HG02943 (cell line): ENCODE results near the gene PTPRN2.
"Not testable (repeated sequence)": the region's sequence is repeated elsewhere in the genome, so short reads cannot be mapped to it uniquely, and the experiment has no call there.

Experiments used
- ATAC-seq: cut with Tn5 transposase; IDR thresholded peaks from one replicate; pipeline ENCODE4 v1.9.1; 2021; ENCODE audit warnings: mild to moderate bottlenecking, low read depth, moderate library complexity; ENCODE audit not compliant: unreplicated experiment

PTPRN2 gene

GRCh38 chr7:158475036-158475678 is 112.5 kb downstream of the PTPRN2 start:
- ATAC-seq: no peak

- no peak for ATAC-seq
Observed at GRCh38 chr7:158474488-158474887, 113.1 kb downstream of the PTPRN2 start.

DNA sequence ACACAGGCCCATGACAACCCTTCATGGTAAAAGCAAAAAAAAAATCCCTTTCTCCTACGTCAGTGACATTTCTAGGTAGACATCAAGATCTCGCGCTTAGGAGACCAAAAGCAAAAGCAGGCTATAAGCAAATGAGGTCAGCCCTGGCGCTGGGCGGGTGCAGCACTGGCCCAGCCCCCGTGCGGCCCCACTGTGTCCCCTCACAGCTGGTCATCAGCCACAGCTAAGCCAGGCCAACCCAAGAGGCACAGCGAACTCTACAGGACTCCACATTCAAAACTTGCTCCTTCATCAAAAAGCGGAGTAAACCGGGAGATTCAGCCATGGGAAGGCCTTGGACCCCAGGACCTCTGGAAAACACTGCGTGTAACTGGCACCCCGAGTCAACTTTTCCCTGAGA is 113.7 kb downstream of the PTPRN2 start:
- no peak for ATAC-seq

DNA sequence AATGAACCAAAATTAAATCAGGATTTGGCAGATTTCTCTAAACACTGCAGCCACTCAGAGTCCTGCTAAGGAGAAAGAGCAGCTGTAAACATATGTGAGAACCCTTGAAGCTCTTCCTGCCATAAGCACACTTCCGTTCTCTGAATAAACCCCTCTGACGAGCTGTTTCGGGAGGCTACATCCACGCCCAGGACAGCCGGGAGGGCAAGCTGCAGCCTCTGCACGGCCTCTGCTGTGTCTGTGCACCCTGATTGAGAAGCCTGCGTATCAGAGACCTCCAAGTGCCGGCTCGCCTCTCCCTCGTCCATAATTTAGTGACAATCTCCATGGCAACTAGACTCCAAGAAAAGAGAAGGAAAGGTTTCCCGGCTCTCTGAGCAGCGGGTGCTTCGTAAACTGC is 114.4 kb downstream of the PTPRN2 start:
- no peak for ATAC-seq

DNA sequence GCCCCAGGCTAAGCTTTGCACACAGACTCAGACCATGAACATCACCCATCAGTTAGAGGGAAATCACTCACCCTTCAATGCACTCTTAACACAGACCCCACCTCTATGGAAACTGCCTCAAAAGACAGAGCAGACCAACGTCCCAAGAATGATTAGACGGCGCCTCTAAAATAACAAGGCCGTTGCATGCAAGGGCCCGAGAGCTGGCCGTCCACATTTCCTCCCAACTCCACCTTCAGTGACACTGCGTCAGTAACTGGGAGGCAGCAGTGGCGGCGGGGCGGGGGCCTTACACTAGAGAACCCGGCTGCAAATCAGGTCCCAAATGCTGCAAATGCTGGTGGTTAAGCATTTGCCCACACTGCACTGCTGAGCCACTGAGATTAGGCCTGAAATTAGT is 115.0 kb downstream of the PTPRN2 start:
- ATAC-seq: no peak

- no peak for ATAC-seq
Observed at GRCh38 chr7:158471716-158472115, 115.9 kb downstream of the PTPRN2 start.

DNA sequence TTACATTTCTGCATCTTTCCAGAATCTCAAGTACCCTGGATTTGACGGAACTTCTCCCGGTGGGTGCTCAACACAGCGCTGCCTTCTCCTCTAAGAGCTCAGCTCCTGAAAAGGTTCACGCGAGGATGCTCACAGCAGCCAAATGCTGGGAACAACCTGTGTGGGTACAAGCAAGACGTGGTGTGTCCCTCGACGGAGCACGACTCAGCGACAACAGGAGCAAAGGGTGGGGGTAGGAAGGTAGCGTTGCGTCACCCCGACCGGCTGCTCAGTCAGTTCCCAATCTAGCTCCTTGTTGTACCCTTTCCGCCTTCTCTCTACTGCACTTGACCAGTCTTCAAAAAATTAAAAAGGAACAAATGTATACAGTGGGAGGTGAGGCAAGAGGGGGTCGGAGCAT is 117.3 kb downstream of the PTPRN2 start:
- ATAC-seq: no peak

DNA sequence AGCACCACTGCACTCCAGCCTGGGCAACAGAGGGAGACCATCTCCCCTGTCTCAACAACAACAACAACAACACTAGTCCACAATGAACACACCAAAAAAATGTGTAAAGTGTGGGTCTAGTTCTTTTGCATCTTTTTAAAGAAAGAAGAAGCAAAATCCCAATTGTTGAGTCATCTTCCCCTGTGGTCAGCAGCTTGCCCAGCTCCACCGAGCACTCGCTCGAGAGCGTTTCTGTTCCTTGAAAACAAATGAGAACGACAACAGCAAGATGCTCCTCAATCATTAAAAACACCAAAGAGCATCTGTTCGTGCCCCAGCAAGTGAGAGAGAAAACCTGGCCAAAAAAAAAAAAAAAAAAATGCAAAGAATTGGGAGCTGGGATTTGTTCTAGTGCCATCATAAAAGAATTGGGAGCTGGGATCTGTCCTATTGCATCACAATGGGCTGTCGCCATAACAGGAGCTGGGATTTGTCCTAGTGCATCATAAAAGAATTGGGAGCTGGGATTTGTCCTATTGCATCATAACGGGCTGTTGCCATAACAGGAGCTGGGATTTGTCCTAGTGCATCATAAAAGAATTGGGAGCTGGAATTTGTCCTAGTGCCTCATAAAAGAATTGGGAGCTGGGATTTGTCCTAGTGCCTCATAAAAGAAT is 118.1 kb downstream of the PTPRN2 start:
- no peak for ATAC-seq

- ATAC-seq: no peak
Observed at GRCh38 chr7:158468700-158469296, 118.8 kb downstream of the PTPRN2 start.

DNA sequence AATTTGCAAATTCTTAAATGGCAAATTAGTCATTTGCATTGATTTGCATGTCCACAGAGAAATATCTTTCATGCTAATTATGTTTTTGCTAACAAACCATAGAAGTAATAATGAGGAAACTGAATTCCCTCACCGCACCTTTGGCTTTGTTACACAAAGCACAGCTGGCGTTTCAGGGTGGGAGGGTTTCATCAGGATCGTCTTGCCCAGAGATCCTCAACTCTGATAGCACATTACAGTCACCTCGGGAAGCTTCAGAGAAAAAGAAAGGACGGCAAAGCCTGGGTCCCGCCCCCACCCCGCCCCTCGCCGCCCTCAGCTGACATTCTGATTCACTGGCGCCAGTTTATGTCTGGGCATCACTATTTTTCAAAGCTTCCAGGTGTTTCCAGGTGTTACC is 119.4 kb downstream of the PTPRN2 start:
- ATAC-seq: no peak

GRCh38 chr7:158467562-158467961 is 120.1 kb downstream of the PTPRN2 start:
- no peak for ATAC-seq

- no peak for ATAC-seq
Observed at GRCh38 chr7:158463317-158463716, 124.3 kb downstream of the PTPRN2 start.

DNA sequence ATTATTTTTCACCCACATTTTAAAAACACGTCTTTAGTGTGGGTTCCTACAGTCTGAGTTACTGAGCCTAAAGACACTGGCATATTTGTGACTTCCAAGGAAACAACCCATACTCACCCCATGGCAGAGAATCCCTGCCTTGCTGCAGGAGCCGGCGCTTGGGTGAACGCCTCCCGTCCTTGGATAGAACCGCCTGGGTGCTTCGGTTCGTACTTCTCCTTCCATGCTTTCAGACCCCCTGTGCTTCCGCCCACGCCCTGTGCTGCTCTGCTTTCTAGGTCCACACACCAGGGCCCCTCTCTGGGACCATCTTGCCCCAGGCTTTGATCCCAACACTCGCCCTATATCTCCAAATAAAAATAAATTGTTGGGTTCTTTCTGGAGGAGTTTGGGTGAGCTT is 125.8 kb downstream of the PTPRN2 start:
- ATAC-seq: no peak

DNA sequence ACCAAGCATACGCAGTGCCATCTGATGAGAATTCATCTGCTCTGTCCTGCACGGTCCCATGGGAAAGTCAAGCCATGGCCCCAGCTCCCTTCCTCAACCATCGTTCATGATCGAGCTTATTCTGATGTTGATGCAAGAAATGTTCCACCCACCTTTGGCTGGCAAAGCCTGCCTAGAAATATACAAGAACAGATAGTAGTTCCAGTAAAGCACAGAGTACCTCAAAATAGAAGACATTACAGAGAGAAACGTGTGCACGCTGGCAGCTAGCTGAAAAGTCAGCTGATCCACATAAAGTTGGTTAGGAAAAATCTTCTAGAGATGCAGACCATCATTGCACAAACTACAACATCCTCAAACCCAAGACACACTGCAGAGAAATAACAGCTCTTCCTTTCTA is 127.0 kb downstream of the PTPRN2 start:
- ATAC-seq: no peak

GRCh38 chr7:158458716-158459282 is 128.8 kb downstream of the PTPRN2 start:
- no peak for ATAC-seq

DNA sequence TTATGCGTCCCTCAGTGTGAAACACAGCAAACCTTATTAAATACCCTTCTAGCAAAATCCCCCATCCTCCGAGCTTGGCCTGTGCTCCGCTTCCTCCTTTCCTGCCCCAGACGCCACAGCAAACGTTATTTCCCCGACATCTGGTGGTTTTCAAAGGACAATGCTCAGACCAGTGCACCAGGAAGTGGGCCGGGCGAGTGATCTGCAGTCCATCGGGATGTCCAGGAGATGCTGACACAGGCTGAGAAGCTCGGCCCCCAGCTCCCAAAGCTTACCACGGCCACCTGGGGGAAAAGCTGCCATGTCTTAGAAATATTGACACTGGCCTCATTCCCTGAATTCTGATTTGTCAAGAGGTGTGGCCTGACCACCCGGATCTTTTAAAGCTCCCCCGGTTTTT is 129.5 kb downstream of the PTPRN2 start:
- no peak for ATAC-seq

GRCh38 chr7:158457586-158457985 is 130.0 kb downstream of the PTPRN2 start:
- not testable (repeated sequence) for ATAC-seq

- ATAC-seq: no peak
Observed at GRCh38 chr7:158454631-158455030, 133.0 kb downstream of the PTPRN2 start.

DNA sequence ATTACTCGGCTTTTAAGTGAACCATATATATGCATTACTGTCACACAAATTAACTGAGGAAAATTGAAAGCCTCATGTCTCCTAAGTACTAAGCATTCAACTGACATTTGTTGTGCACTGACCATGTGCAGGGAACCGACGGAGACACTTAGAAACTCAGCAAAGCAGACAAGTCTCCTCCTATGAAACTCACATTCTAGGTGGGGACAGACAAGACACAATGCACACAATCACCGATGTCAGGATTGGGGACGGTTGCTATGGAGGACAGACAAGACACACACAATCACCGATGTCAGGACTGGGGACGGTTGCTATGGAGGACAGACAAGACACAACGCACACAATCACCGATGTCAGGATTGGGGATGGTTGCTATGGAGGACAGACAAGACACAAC is 134.0 kb downstream of the PTPRN2 start:
- no peak for ATAC-seq

GRCh38 chr7:158452331-158452730 is 135.3 kb downstream of the PTPRN2 start:
- ATAC-seq: no peak

DNA sequence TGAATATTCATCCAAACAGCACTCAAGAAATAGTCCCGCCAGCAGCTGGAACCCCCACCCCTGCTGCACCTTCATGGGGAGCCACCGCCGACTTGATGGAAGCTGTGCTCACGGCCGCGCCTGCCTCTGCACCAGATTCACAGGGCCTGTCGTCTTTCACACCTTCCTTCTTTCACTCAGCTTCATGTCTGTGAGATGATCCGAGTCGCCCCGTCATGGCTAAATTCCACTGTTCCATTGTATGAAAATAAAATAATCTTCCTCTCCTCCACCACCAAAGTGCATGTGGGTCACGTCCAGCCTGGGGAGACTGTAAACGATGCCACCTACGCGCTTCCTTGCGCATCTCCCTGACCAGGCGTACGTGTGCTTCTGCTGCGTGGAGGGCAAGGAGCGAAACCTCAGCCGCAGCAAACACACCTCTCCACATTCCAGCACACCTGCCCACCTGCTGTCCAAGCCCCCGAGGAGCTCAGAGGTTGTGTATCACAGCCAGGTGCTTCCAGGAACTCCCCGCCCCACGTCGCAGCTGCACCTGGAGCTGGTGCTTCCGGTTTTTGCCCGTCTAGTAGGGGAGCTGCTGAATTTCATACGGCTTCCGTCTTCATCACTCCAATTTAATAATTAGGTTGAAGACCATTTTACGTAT is 137.0 kb downstream of the PTPRN2 start:
- ATAC-seq: no peak
